ENCODE results near the gene SLC38A11. TPM values are rescaled to one million over a fixed set of nuclear protein-coding genes. Genes with fewer than 3 reads are reported as not detected.

SLC38A11 gene
- total RNA-seq, 2 experiments from 2014 or later, result not detected

GRCh38 chr2:164975891-164976290 lies 20.6 kb upstream of the SLC38A11 start:
- H3K9me3 ChIP-seq (ENCODE audit: low read length), result no peaks in the 10 kb centered on the region
- no peak overlapping the region for H3K4me3 ChIP-seq (ENCODE audit: low read depth, low read length, poor library complexity, severe bottlenecking)
- no peak overlapping the region for H3K4me2 ChIP-seq (ENCODE audit: low read length)
- intact Hi-C loops (cut with micrococcal nuclease; ENCODE audit: unreplicated experiment), result no loop called here
- DNase-seq (ENCODE audit: low spot score), result no peak
- H4K20me1 ChIP-seq (ENCODE audit: insufficient read depth, low read length), result no peaks in the 10 kb centered on the region
- no peaks in the 10 kb centered on the region for H3K9me2 ChIP-seq (ENCODE audit: insufficient read depth, low read length)
- TF ChIP-seq CTCF (conservative IDR thresholded peaks at IDR 0.05; ENCODE audit: low read length), result no peak
- no peak for TF ChIP-seq EZH2phosphoT487 (IDR thresholded peaks at IDR 0.05; ENCODE audit: borderline replicate concordance, low read depth, low read length)
- no peak overlapping the region for H2AFZ ChIP-seq (ENCODE audit: low read length)
- CTCF ChIA-PET (ENCODE audit: unreplicated experiment), result no interaction called here
- no peaks in the 10 kb centered on the region for H3K36me3 ChIP-seq (ENCODE audit: insufficient read depth, low read length)
- no peaks in the 10 kb centered on the region for H3K79me2 ChIP-seq (ENCODE audit: insufficient read depth, low read depth, low read length)
- no peaks in the 10 kb centered on the region for H3K4me1 ChIP-seq (ENCODE audit: insufficient read depth, low read length, poor library complexity, severe bottlenecking)
- POLR2A ChIA-PET, result interaction anchor here (0.5 kb wide), 1 partner anchor 228 kb away, joined by 3 read pairs; no protein-coding TSS in a partner anchor
- BruUV-seq (replicated peaks), result no TSS peak
- H3K27ac ChIP-seq (ENCODE audit: low read depth, low read length, poor library complexity, severe bottlenecking), result no peak overlapping the region

GRCh38 chr2:164974221-164974620 lies 18.9 kb upstream of the SLC38A11 start:
- no peaks in the 10 kb centered on the region for H4K20me1 ChIP-seq (ENCODE audit: insufficient read depth, low read length)
- TF ChIP-seq EZH2phosphoT487 (IDR thresholded peaks at IDR 0.05; ENCODE audit: borderline replicate concordance, low read depth, low read length), result no peak
- no peak for TF ChIP-seq CTCF (conservative IDR thresholded peaks at IDR 0.05; ENCODE audit: low read length)
- no peak for DNase-seq (ENCODE audit: low spot score)
- no peaks in the 10 kb centered on the region for H3K9me2 ChIP-seq (ENCODE audit: insufficient read depth, low read length)
- no peak overlapping the region for H3K4me2 ChIP-seq (ENCODE audit: low read length)
- H3K4me1 ChIP-seq (ENCODE audit: insufficient read depth, low read length, poor library complexity, severe bottlenecking), result no peaks in the 10 kb centered on the region
- ChIA-PET CTCF (ENCODE audit: unreplicated experiment) (no interaction called here), POLR2A (no interaction called here)
- no peak overlapping the region for H3K4me3 ChIP-seq (ENCODE audit: low read depth, low read length, poor library complexity, severe bottlenecking)
- BruUV-seq (replicated peaks), result no TSS peak
- H3K36me3 ChIP-seq (ENCODE audit: insufficient read depth, low read length), result no peaks in the 10 kb centered on the region
- H2AFZ ChIP-seq (ENCODE audit: low read length), result no peak overlapping the region
- H3K79me2 ChIP-seq (ENCODE audit: insufficient read depth, low read depth, low read length), result no peaks in the 10 kb centered on the region
- intact Hi-C loops (cut with micrococcal nuclease; ENCODE audit: unreplicated experiment), result no loop called here
- H3K9me3 ChIP-seq (ENCODE audit: low read length), result no peaks in the 10 kb centered on the region
- H3K27ac ChIP-seq (ENCODE audit: low read depth, low read length, poor library complexity, severe bottlenecking), result no peak overlapping the region

GRCh38 chr2:164972216-164972615 lies 16.9 kb upstream of the SLC38A11 start:
- H3K9me2 ChIP-seq (ENCODE audit: insufficient read depth, low read length), result no peaks in the 10 kb centered on the region
- POLR2A ChIA-PET, result interaction anchor here (0.6 kb wide), 1 partner anchor 776 kb away, joined by 3 read pairs; no protein-coding TSS in a partner anchor
- intact Hi-C loops (cut with micrococcal nuclease; ENCODE audit: unreplicated experiment), result no loop called here
- H2AFZ ChIP-seq (ENCODE audit: low read length), result no peak overlapping the region
- TF ChIP-seq EZH2phosphoT487 (IDR thresholded peaks at IDR 0.05; ENCODE audit: borderline replicate concordance, low read depth, low read length) (no peak), CTCF (conservative IDR thresholded peaks at IDR 0.05; ENCODE audit: low read length) (no peak)
- no peaks in the 10 kb centered on the region for H3K36me3 ChIP-seq (ENCODE audit: insufficient read depth, low read length)
- no peaks in the 10 kb centered on the region for H4K20me1 ChIP-seq (ENCODE audit: insufficient read depth, low read length)
- no peak overlapping the region for H3K27ac ChIP-seq (ENCODE audit: low read depth, low read length, poor library complexity, severe bottlenecking)
- no peak for DNase-seq (ENCODE audit: low spot score)
- no peak overlapping the region for H3K4me2 ChIP-seq (ENCODE audit: low read length)
- BruUV-seq (replicated peaks), result no TSS peak
- no peaks in the 10 kb centered on the region for H3K9me3 ChIP-seq (ENCODE audit: low read length)
- H3K4me3 ChIP-seq (ENCODE audit: low read depth, low read length, poor library complexity, severe bottlenecking), result no peak overlapping the region
- CTCF ChIA-PET (ENCODE audit: unreplicated experiment), result no interaction called here
- H3K4me1 ChIP-seq (ENCODE audit: insufficient read depth, low read length, poor library complexity, severe bottlenecking), result no peaks in the 10 kb centered on the region
- H3K79me2 ChIP-seq (ENCODE audit: insufficient read depth, low read depth, low read length), result no peaks in the 10 kb centered on the region

All from OCI-LY7 (cell line).